Measurements from ENCODE around the gene EXOSC9. TPM values are rescaled to one million over a fixed set of nuclear protein-coding genes. Genes with fewer than 3 reads are reported as not detected.

EXOSC9 gene
- total RNA-seq, 1 donor from 2014 or later: 15.6 TPM

DNA sequence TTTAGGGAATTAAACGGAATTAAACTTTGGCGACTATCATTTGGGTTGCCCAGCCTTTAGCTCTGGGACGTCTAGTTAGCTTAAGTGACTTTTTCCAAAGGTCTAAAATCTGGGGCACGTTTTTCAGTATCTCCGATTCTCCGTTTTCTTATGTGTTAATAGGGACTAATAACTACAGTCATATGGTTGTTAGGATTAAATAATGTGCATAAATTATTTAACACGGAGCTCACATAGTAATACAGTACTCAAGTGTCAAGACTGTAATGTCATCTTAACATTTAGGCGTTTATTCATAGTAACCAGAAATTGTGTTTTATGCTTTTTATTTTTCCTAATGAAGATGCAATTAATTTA is 23.0 kb downstream of the EXOSC9 start:
- DNase-seq (no peak), ATAC-seq (peak in 1 of 2 donors; percentile 2)
- H3K27ac ChIP-seq: peak overlapping the region; percentile 77
- peaks cover 24% of the 10 kb centered on the region for H3K36me3 ChIP-seq
- peak overlapping the region; percentile 80 for H3K4me3 ChIP-seq
- TF ChIP-seq, protein P1, sequence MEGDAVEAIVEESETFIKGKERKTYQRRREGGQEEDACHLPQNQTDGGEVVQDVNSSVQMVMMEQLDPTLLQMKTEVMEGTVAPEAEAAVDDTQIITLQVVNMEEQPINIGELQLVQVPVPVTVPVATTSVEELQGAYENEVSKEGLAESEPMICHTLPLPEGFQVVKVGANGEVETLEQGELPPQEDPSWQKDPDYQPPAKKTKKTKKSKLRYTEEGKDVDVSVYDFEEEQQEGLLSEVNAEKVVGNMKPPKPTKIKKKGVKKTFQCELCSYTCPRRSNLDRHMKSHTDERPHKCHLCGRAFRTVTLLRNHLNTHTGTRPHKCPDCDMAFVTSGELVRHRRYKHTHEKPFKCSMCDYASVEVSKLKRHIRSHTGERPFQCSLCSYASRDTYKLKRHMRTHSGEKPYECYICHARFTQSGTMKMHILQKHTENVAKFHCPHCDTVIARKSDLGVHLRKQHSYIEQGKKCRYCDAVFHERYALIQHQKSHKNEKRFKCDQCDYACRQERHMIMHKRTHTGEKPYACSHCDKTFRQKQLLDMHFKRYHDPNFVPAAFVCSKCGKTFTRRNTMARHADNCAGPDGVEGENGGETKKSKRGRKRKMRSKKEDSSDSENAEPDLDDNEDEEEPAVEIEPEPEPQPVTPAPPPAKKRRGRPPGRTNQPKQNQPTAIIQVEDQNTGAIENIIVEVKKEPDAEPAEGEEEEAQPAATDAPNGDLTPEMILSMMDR (IDR thresholded peaks at IDR 0.05): no peak
- H3K4me1 ChIP-seq: peaks cover 19% of the 10 kb centered on the region
- intact Hi-C loops (cut with DNase I): no loop called here
- H3K9me3 ChIP-seq: no peaks in the 10 kb centered on the region
- H3K27me3 ChIP-seq (ENCODE audit: low read depth): no peaks in the 10 kb centered on the region

DNA sequence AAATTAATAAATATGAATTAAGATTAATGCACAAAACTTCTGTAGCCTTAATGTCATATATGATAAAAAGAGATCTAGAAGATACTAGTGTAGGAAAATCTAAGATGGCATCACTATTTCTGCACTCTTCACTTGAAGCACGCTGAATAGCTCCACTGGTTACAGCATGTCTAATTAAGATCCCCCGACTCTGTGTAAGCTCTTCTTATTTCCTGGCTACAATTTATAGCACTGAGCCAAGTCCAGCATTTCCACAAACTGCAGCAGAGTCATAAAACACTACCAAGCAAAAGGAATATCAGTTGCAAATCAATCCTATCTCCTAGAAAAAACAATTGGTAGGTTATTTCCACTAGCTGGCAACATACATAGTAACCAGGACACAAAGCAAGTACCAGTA is 23.8 kb downstream of the EXOSC9 start:
- TF ChIP-seq, protein P1 (IDR thresholded peaks at IDR 0.05): no peak

DNA sequence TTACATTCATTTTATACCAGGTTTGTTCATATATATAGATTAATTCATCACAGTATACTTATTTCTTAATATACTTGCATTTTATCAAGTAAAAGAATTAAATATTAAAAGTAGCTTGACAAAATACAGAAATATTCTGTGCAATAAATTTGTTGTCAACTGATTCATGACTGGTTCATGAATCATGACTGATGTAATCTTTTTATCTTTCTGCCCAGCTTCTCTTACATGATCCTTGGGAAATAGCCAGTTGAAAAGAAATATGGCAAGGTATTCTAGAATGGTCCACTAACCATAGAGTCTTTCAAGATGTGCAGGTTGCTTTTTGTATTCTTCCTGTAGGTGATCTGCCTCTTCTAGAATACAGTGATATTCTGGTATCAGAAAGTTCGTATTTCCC is 26.7 kb downstream of the EXOSC9 start:
- peaks cover 46% of the 10 kb centered on the region for H3K36me3 ChIP-seq
- H3K4me1 ChIP-seq: peaks cover 16% of the 10 kb centered on the region
- TF ChIP-seq, protein P1 (IDR thresholded peaks at IDR 0.05): no peak
- intact Hi-C loops (cut with DNase I): no loop called here
- DNase-seq (no peak), ATAC-seq (no peak)
- no peaks in the 10 kb centered on the region for H3K9me3 ChIP-seq
- no peaks in the 10 kb centered on the region for H3K27me3 ChIP-seq (ENCODE audit: low read depth)
- no peak overlapping the region for H3K27ac ChIP-seq
- H3K4me3 ChIP-seq: no peak overlapping the region

More for the DNA sequence above, 23.8 kb downstream of the EXOSC9 start:
- Histone ChIP-seq H3K27me3 (ENCODE audit: low read depth) (no peaks in the 10 kb centered on the region), H3K27ac (no peak overlapping the region), H3K4me1 (peaks cover 19% of the 10 kb centered on the region), H3K4me3 (no peak overlapping the region), H3K9me3 (no peaks in the 10 kb centered on the region), H3K36me3 (peaks cover 32% of the 10 kb centered on the region)
- no peak for ATAC-seq
- no peak for DNase-seq
- intact Hi-C loops (cut with DNase I): no loop called here

DNA sequence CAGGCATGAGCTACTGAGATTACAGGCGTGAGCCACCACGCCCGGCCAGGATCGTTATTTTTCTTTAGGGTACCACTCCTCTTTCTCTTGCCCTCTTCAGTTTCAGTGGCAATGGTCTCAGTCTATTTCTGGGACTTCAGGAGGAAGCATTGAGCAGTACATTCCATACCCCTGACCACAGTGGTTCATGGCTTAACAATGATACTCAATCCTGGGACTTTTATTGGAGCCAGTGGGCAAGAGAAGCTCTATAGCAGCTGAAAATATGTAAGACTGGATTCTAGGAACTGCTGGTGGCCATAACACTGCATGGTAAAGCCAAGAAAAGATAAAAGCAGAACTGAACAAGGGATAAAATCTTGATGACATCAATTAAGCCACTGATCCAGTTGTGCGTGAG is 28.4 kb downstream of the EXOSC9 start:
- Histone ChIP-seq H3K27me3 (ENCODE audit: low read depth) (no peaks in the 10 kb centered on the region), H3K4me1 (peaks cover 5% of the 10 kb centered on the region), H3K9me3 (no peaks in the 10 kb centered on the region), H3K27ac (no peak overlapping the region), H3K36me3 (peaks cover 62% of the 10 kb centered on the region), H3K4me3 (no peak overlapping the region)
- ATAC-seq (no peak), DNase-seq (no peak)
- TF ChIP-seq, protein P1 (IDR thresholded peaks at IDR 0.05): no peak
- intact Hi-C loops (cut with DNase I): no loop called here

DNA sequence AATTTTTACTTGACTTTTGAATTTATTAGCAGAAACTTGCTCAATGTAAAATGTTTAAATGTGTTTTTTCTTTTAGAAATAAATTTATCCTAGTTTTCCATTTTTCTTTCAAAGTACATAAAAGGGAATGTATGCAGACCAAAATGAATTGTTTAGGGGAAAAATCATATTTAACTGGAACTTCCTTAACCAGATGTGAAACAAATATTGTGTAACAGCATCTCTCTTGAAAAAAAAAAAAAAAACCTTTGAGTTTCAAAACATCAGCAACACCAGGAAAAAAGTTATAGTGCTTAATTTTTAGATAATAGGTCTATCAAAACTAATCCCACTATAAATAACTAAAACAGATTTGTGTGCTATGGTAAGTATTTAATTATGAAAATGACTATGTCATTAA is 37.0 kb downstream of the EXOSC9 start:
- Histone ChIP-seq H3K27ac (no peak overlapping the region), H3K4me1 (no peaks in the 10 kb centered on the region), H3K27me3 (ENCODE audit: low read depth) (no peaks in the 10 kb centered on the region), H3K4me3 (no peak overlapping the region), H3K9me3 (no peaks in the 10 kb centered on the region), H3K36me3 (peaks cover 48% of the 10 kb centered on the region)
- intact Hi-C loops (cut with DNase I): no loop called here
- TF ChIP-seq, protein P1 (IDR thresholded peaks at IDR 0.05): no peak
- DNase-seq (no peak), ATAC-seq (no peak)

DNA sequence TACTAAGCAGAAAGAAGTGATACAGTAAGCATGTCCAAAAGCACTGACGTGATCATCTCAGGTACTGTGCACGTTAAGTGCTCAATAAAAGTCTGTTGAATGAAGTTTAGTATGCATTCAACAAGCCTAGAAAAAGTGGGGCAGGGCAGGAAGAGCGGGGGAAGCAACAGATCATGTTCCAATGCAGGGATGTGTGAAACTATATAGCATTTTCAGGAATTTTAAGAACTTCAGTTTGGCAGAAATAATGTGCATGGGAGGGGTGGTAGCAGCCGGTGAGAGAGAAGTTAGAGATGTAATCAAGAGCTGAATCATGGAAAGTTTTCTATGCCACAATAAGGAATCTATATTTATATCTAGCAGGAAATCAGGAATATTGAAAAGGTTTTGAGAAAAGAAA is 41.7 kb downstream of the EXOSC9 start:
- Histone ChIP-seq H3K36me3 (peaks cover 57% of the 10 kb centered on the region), H3K9me3 (no peaks in the 10 kb centered on the region), H3K4me1 (no peaks in the 10 kb centered on the region), H3K4me3 (no peak overlapping the region), H3K27me3 (ENCODE audit: low read depth) (no peaks in the 10 kb centered on the region), H3K27ac (no peak overlapping the region)
- DNase-seq: no peak
- ATAC-seq: no peak
- intact Hi-C loops (cut with DNase I): no loop called here
- TF ChIP-seq, protein P1 (IDR thresholded peaks at IDR 0.05): no peak

Data from lower lobe of right lung (tissue), 2 donors.